Nephron (organoid): ENCODE results near the gene GSG1L.
A peak's percentile ranks its signal among the peaks of the same experiment; 100 is the strongest.

ENCODE experiments used
- H3K27ac Mint-ChIP-seq, 3 experiments: 2 replicates each; pipeline ENCODE4 v1.8.0; 2020; ENCODE audit warnings: mixed read lengths in 3 of 3, mild to moderate bottlenecking in 2 of 3, moderate library complexity in 1 of 3
- H3K27me3 Mint-ChIP-seq: 2 replicates; pipeline ENCODE4 v1.8.0; 2021; ENCODE audit warnings: low read depth, mild to moderate bottlenecking, moderate library complexity, mixed read lengths
- H3K36me3 Mint-ChIP-seq: 2 replicates; pipeline ENCODE4 v1.8.0; 2020; ENCODE audit warnings: low read depth, mixed read lengths
- H3K4me1 Mint-ChIP-seq: 2 replicates; pipeline ENCODE4 v1.8.0; 2020; ENCODE audit warnings: mixed read lengths
- H3K4me3 Mint-ChIP-seq, 3 experiments: 2 replicates each; pipeline ENCODE4 v1.8.0; 2020; ENCODE audit warnings: mild to moderate bottlenecking in 3 of 3, mixed read lengths in 3 of 3, moderate library complexity in 2 of 3
- H3K9me3 Mint-ChIP-seq: 2 replicates; pipeline ENCODE4 v1.8.0; 2020; ENCODE audit warnings: mixed read lengths
- TF ChIP-seq, protein P1 (sequence below), 3 experiments: fragments of 200-600 bp; sonication (generic); IDR thresholded peaks; one replicate each; pipeline ENCODE4 v1.5.0; 2021; ENCODE audit warnings: antibody characterized with exemption in 3 of 3; ENCODE audit not compliant: unreplicated experiment in 3 of 3

The GSG1L gene

DNA sequence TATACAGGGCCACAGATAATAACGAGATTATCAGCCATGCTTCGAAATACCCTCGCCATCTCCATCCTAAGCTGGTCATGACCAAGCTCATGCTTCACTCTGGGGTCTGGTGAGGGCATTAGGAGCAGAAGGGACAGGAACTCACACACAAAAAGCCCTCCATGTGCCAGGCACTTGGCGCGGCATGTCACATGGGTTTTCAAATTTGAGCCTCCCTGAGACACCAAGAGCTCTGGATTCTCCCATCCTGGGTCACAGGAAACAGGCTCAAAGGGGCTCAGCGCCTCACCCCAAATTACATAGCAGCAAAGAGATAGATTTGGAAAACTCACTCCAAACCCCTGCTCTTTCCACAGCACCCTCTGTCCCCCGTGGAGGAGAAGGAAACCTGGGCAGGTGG lies 239.5 kb downstream of the GSG1L start:
- Mint-ChIP-seq H3K4me1 (peaks cover 6% of the 10 kb centered on the region), H3K27me3 (peaks cover 38% of the 10 kb centered on the region), H3K9me3 (peaks cover 3% of the 10 kb centered on the region), H3K36me3 (no peaks in the 10 kb centered on the region), H3K4me3 (no peak overlapping the region), H3K27ac (no peak overlapping the region)
- TF ChIP-seq, protein P1, sequence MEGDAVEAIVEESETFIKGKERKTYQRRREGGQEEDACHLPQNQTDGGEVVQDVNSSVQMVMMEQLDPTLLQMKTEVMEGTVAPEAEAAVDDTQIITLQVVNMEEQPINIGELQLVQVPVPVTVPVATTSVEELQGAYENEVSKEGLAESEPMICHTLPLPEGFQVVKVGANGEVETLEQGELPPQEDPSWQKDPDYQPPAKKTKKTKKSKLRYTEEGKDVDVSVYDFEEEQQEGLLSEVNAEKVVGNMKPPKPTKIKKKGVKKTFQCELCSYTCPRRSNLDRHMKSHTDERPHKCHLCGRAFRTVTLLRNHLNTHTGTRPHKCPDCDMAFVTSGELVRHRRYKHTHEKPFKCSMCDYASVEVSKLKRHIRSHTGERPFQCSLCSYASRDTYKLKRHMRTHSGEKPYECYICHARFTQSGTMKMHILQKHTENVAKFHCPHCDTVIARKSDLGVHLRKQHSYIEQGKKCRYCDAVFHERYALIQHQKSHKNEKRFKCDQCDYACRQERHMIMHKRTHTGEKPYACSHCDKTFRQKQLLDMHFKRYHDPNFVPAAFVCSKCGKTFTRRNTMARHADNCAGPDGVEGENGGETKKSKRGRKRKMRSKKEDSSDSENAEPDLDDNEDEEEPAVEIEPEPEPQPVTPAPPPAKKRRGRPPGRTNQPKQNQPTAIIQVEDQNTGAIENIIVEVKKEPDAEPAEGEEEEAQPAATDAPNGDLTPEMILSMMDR (IDR thresholded peaks at IDR 0.05; ENCODE audit: unreplicated experiment in 3 of 3) = no peak

DNA sequence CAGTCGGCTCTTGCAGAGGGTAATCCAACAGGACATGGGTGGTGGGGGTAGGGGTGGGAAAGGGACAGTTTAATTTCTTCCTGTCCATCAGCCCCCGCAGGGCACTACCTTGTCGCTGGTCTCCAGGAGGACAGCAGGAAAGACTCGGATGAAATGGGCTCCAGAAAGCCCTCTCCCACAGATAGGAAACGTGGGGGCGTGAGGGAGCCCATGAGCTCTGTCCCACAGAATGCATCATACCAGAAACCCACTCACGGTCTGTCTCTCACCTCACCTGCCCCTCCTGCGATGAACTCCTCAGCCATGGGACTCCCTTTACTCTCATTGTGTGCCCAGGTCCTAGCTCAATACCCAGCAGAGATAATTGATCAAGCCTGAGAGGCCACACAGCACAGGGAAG lies 240.1 kb downstream of the GSG1L start:
- H3K4me3 Mint-ChIP-seq = no peak overlapping the region
- peaks cover 2% of the 10 kb centered on the region for H3K9me3 Mint-ChIP-seq
- no peaks in the 10 kb centered on the region for H3K36me3 Mint-ChIP-seq
- H3K27me3 Mint-ChIP-seq = peaks cover 35% of the 10 kb centered on the region
- H3K4me1 Mint-ChIP-seq = peaks cover 7% of the 10 kb centered on the region
- no peak overlapping the region for H3K27ac Mint-ChIP-seq
- TF ChIP-seq, protein P1 (IDR thresholded peaks at IDR 0.05; ENCODE audit: unreplicated experiment in 3 of 3) = no peak

DNA sequence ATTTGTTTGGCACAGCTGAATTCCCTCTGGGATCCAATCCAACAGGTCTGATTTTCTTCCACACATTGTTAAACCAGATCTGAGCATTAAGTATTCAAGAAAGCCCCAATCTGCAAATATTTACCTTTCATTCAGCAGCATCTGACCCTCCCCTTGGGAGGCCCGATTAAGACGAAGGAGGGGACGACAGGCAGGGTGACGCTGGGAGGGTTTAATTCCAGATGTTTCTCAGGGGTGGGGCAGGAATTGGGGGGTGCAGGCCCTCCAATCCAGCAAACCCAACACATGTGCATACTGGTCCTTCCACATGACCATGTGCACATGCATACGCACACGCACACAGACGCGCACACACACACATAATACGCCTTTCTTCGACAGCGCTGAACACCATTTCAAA lies 240.5 kb downstream of the GSG1L start:
- peak overlapping the region in 2 of 3 experiments; percentile 22 to 34 for H3K27ac Mint-ChIP-seq
- peaks cover 11% of the 10 kb centered on the region for H3K4me1 Mint-ChIP-seq
- no peaks in the 10 kb centered on the region for H3K36me3 Mint-ChIP-seq
- H3K4me3 Mint-ChIP-seq = no peak overlapping the region
- H3K9me3 Mint-ChIP-seq = peaks cover 2% of the 10 kb centered on the region
- H3K27me3 Mint-ChIP-seq = peaks cover 34% of the 10 kb centered on the region
- TF ChIP-seq, protein P1 (IDR thresholded peaks at IDR 0.05; ENCODE audit: unreplicated experiment in 3 of 3) = no peak

DNA sequence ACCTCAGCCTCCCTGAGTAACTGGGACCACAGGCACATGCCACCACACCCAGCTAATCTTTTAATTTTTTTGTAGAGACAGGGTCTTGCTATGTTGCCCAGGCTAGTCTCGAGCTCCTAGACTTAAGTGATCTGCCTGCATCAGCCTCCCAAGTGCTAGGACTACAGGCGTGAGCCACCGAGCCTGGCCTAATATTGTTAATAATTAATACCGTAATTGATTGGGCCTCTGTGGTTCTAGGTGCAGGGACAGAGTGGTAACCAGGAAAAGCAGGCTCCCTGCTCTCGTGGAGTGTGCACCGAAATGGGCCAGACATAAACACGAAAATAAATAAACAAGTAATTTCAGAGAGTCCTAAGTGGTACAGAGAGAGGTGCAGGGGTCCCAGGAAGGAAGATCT lies 241.0 kb downstream of the GSG1L start:
- no peak overlapping the region for H3K4me3 Mint-ChIP-seq
- TF ChIP-seq, protein P1 (IDR thresholded peaks at IDR 0.05; ENCODE audit: unreplicated experiment in 3 of 3) = no peak
- peaks cover 31% of the 10 kb centered on the region for H3K27me3 Mint-ChIP-seq
- H3K9me3 Mint-ChIP-seq = peaks cover 2% of the 10 kb centered on the region
- peaks cover 14% of the 10 kb centered on the region for H3K4me1 Mint-ChIP-seq
- H3K27ac Mint-ChIP-seq = peak overlapping the region in 2 of 3 experiments; percentile 22 to 34
- H3K36me3 Mint-ChIP-seq = no peaks in the 10 kb centered on the region

DNA sequence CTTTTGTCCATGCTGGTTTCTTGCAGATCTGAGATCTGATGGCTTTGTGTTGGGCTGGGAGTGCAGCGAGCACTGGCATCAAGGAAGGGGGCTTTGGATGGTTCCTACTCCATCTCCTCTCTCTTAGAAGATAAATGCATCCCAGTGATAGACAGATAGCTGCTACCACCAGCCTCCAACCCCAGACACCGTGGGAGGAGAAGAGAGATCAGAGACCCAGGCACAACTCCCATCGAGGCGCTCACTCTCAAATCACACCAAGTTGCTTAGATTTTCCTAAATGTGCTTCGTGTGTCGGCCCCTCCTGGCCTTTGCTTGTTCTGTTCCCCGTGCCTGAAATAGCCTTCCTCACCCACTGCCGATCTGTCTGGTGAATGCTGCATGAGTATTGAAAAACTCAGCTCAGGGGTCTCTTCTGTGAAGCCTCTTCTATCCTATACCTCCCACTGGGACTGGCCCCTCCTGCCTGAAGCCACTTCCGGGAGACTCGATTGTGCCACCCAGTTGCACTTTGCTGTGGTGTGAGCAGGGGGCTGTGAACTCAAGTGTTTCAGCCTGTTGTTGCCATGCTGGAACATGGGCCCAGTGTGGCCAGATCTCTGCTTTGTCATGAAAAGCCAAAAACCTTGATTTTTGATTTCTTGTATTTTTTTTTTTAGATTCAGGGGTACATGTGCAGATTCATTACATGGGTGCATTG lies 242.7 kb downstream of the GSG1L start:
- Mint-ChIP-seq H3K4me3 (no peak overlapping the region), H3K27ac (no peak overlapping the region), H3K27me3 (peaks cover 36% of the 10 kb centered on the region), H3K36me3 (no peaks in the 10 kb centered on the region), H3K9me3 (no peaks in the 10 kb centered on the region), H3K4me1 (peaks cover 14% of the 10 kb centered on the region)
- TF ChIP-seq, protein P1 (IDR thresholded peaks at IDR 0.05; ENCODE audit: unreplicated experiment in 3 of 3) = no peak
